ENCODE results near the gene GDPGP1.
A peak's percentile ranks its signal among the peaks of the same experiment; 100 is the strongest.

Gene GDPGP1

GRCh38 chr15:90190606-90191343 is 43.2 kb upstream of the GDPGP1 start:
- no peak overlapping the region for H3K4me3 ChIP-seq (ENCODE audit: low read depth, low read length)
- no peak for TF ChIP-seq CTCF (IDR thresholded peaks at IDR 0.05; ENCODE audit: low read depth, low read length, missing control alignments)
- DNase-seq (ENCODE audit: low read depth), result peak; percentile 46

GRCh38 chr15:90191344-90191687 is 42.7 kb upstream of the GDPGP1 start:
- DNase-seq (ENCODE audit: low read depth), result no peak
- TF ChIP-seq CTCF (IDR thresholded peaks at IDR 0.05; ENCODE audit: low read depth, low read length, missing control alignments), result no peak
- no peak overlapping the region; the same call in 1 of the 2 replicates for H3K4me3 ChIP-seq (ENCODE audit: low read depth, low read length)

GRCh38 chr15:90191794-90192509 is 42.1 kb upstream of the GDPGP1 start:
- H3K4me3 ChIP-seq (ENCODE audit: low read depth, low read length), result peak overlapping the region; percentile 10
- no peak for TF ChIP-seq CTCF (IDR thresholded peaks at IDR 0.05; ENCODE audit: low read depth, low read length, missing control alignments)
- peak; percentile 51 for DNase-seq (ENCODE audit: low read depth)

- DNase-seq (ENCODE audit: low read depth), result no peak
- H3K4me3 ChIP-seq (ENCODE audit: low read depth, low read length), result no peak overlapping the region
- no peak for TF ChIP-seq CTCF (IDR thresholded peaks at IDR 0.05; ENCODE audit: low read depth, low read length, missing control alignments)
Observed at GRCh38 chr15:90192961-90193786, 40.8 kb upstream of the GDPGP1 start.

- DNase-seq (ENCODE audit: low read depth), result no peak
Observed at GRCh38 chr15:90194655-90195054, 39.4 kb upstream of the GDPGP1 start.

More at GRCh38 chr15:90194655-90195054, 39.4 kb upstream of the GDPGP1 start:
- no peak overlapping the region for H3K4me3 ChIP-seq (ENCODE audit: low read depth, low read length)
- TF ChIP-seq CTCF (IDR thresholded peaks at IDR 0.05; ENCODE audit: low read depth, low read length, missing control alignments), result no peak

All from GM12864 (cell line).